PFSK-1 (cell line): ENCODE results near the gene MTHFD2L.

ENCODE experiments used
- POLR2AphosphoS5 ChIP-seq: IDR thresholded peaks from 2 replicates; pipeline ENCODE4 v1.6.1; 2012; ENCODE audit warnings: low read depth, mild to moderate bottlenecking, control low read depth, low read length, moderate library complexity
- REST ChIP-seq, 2 experiments: IDR thresholded peaks; 2 replicates each; pipeline versions ENCODE4 v1.6.1 to v1.8.0; 2011 to 2012; ENCODE audit warnings: low read depth in 2 of 2, low read length in 2 of 2, control low read depth in 1 of 2, inconsistent platforms in 1 of 2, mild to moderate bottlenecking in 1 of 2, moderate library complexity in 1 of 2; ENCODE audit not compliant: insufficient read depth in 1 of 2
- SIN3A ChIP-seq: IDR thresholded peaks from 2 replicates; pipeline ENCODE4 v1.6.1; 2012; ENCODE audit warnings: mild to moderate bottlenecking, low read length, moderate library complexity, borderline replicate concordance; ENCODE audit not compliant: insufficient read depth
- TAF1 ChIP-seq: IDR thresholded peaks from 2 replicates; pipeline ENCODE4 v1.6.1; 2012; ENCODE audit warnings: low read length, control low read depth, borderline replicate concordance; ENCODE audit not compliant: insufficient read depth

DNA sequence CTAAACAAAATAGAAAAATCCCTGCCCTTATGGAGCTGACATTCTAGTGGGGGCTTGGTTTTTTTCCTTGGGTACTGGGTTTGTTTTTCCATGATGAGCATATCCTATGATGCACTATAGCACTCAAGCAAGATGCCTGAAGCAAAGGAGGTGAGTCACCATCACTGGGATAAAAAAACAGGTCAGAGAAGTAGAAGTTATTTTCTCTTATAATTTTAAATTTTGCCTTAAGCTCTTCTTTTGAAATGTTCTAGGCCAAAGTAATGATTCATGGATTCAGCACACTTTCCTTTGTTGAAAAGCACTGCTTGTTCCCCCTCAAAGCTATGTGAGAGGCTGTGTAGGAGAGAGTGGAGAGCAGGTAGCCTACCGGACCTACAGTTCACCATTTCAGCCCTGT, 43.7 kb upstream of the MTHFD2L start:
- TF ChIP-seq REST (IDR thresholded peaks at IDR 0.05; ENCODE audit: insufficient read depth in 1 of 2, low read depth in 2 of 2, low read length in 2 of 2) (no peak), TAF1 (no peak), SIN3A (no peak), POLR2AphosphoS5 (no peak)
